NCI-H526 (cell line): Measurements from ENCODE around the gene TSFM.

ENCODE experiments used
- DNase-seq, 2 experiments: peaks; one replicate each; lab custom pipeline; 2025; lab: John Stamatoyannopoulos, UW

Gene TSFM

GRCh38 chr12:57834086-57834876 lies 51.7 kb downstream of the TSFM start:
- peak; percentile 21 to 56 for DNase-seq

GRCh38 chr12:57835366-57836288 lies 53.0 kb downstream of the TSFM start:
- no peak for DNase-seq

- DNase-seq = no peak
Measured at GRCh38 chr12:57836442-57837375, 54.1 kb downstream of the TSFM start.

GRCh38 chr12:57837864-57838562 lies 55.4 kb downstream of the TSFM start:
- DNase-seq = no peak

- DNase-seq = no peak
Measured at GRCh38 chr12:57838594-57839302, 56.2 kb downstream of the TSFM start.

- DNase-seq = no peak
Measured at GRCh38 chr12:57839996-57840395, 57.4 kb downstream of the TSFM start.

- DNase-seq = no peak
Measured at GRCh38 chr12:57840726-57841125, 58.1 kb downstream of the TSFM start.

- DNase-seq = no peak
Measured at GRCh38 chr12:57841445-57841844, 58.9 kb downstream of the TSFM start.

- peak in 1 of 2 experiments; percentile 29 for DNase-seq
Measured at GRCh38 chr12:57842342-57843294, 60.0 kb downstream of the TSFM start.

GRCh38 chr12:57844709-57845477 lies 62.3 kb downstream of the TSFM start:
- DNase-seq = peak in 1 of 2 experiments; percentile 49

GRCh38 chr12:57845478-57846284 lies 63.1 kb downstream of the TSFM start:
- peak; percentile 42 to 75 for DNase-seq

- peak in 1 of 2 experiments; percentile 84 for DNase-seq
Measured at GRCh38 chr12:57846285-57846576, 63.6 kb downstream of the TSFM start.

GRCh38 chr12:57846577-57847319 lies 64.2 kb downstream of the TSFM start, which contains the start of gene CTDSP2:
CTDSP2 (minus strand) TSS chr12:57846729; CDS start chr12:57846435, 294 bp downstream.
- DNase-seq = peak; percentile 95 to 99
